Smooth muscle cell (in vitro differentiated cells): ENCODE results near the gene NFKBIB. TPM values are rescaled to one million over a fixed set of nuclear protein-coding genes. Genes with fewer than 3 reads are reported as not detected.
"Not testable (repeated sequence)": the region's sequence is repeated elsewhere in the genome, so short reads cannot be mapped to it uniquely, and the experiment has no call there.

Source experiments
- DNase-seq: peaks from one replicate; lab custom pipeline; 2025; ENCODE audit not compliant: unreplicated experiment; lab: John Stamatoyannopoulos, UW
- H2AFZ ChIP-seq: fragments of 200-600 bp; sonication (generic); 2 replicates; pipeline ENCODE4 v1.6.0; 2016; ENCODE audit warnings: antibody characterized with exemption, low read depth, mild to moderate bottlenecking
- H3F3A ChIP-seq: fragments of 200-600 bp; sonication (generic); 2 replicates; pipeline ENCODE4 v1.6.0; 2017; ENCODE audit warnings: antibody characterized with exemption, low read depth
- H3K27ac ChIP-seq: fragments of 200-600 bp; sonication (generic); 2 replicates; pipeline ENCODE4 v1.5.1; 2016; ENCODE audit warnings: low read depth, mild to moderate bottlenecking
- H3K27me3 ChIP-seq: fragments of 200-600 bp; sonication (generic); 2 replicates; pipeline ENCODE4 v1.6.1; 2016; ENCODE audit warnings: low read depth, mild to moderate bottlenecking
- H3K36me3 ChIP-seq: fragments of 200-600 bp; sonication (generic); 2 replicates; pipeline ENCODE4 v1.5.1; 2016; ENCODE audit warnings: low read depth
- H3K4me1 ChIP-seq: fragments of 200-600 bp; sonication (generic); 2 replicates; pipeline ENCODE4 v1.5.1; 2016; ENCODE audit warnings: low read depth
- H3K4me2 ChIP-seq: fragments of 200-600 bp; sonication (generic); 2 replicates; pipeline ENCODE4 v1.6.0; 2016; ENCODE audit warnings: mild to moderate bottlenecking
- H3K4me3 ChIP-seq: fragments of 200-600 bp; sonication (generic); 2 replicates; pipeline ENCODE4 v1.5.1; 2016; ENCODE audit warnings: mild to moderate bottlenecking
- H3K79me2 ChIP-seq: fragments of 200-600 bp; sonication (generic); 2 replicates; pipeline ENCODE4 v1.6.0; 2016; ENCODE audit warnings: low read depth, mild to moderate bottlenecking
- H3K9ac ChIP-seq: fragments of 200-600 bp; sonication (generic); 2 replicates; pipeline ENCODE4 v1.6.0; 2016; ENCODE audit warnings: low read depth
- H3K9me3 ChIP-seq: fragments of 200-600 bp; sonication (generic); replicated peaks from 2 replicates; pipeline ENCODE4 v1.5.1; 2016; ENCODE audit warnings: low read depth
- H4K20me1 ChIP-seq: fragments of 200-600 bp; sonication (generic); 2 replicates; pipeline ENCODE4 v1.6.0; 2016; ENCODE audit warnings: low read depth
- WGBS: methylation state at CpG from one replicate; pipeline ENCODE4 v1.1.7; 2016; ENCODE audit warnings: low lambda C conversion rate; 5-methylcytosine and 5-hydroxymethylcytosine counted together
- polyA plus RNA-seq: library from polyadenylated mRNA; unstranded; fragments of >200 nt; fragmentation: Nextera tagmentation; extraction: Ambion mirVana; gene quantifications from 2 replicates; pipeline ENCODE4 v1.2.1, GENCODE V29; 2016
- total RNA-seq: library from RNA; depleted of rRNA; stranded (reverse); fragments of >200 nt; gene quantifications from 2 replicates; pipeline ENCODE4 v1.2.3, GENCODE V29; 2014
- TF ChIP-seq, protein P1 (sequence below): fragments of 200-600 bp; sonication (generic); IDR thresholded peaks from 2 replicates; pipeline ENCODE4 v1.5.1; 2017; ENCODE audit warnings: borderline replicate concordance, mild to moderate bottlenecking, antibody characterized with exemption; ENCODE audit not compliant: insufficient read depth, poor library complexity, severe bottlenecking

The NFKBIB gene
- total and polyA plus RNA-seq, 2 experiments from 2014 or later = 10.9 to 19.2 TPM

DNA sequence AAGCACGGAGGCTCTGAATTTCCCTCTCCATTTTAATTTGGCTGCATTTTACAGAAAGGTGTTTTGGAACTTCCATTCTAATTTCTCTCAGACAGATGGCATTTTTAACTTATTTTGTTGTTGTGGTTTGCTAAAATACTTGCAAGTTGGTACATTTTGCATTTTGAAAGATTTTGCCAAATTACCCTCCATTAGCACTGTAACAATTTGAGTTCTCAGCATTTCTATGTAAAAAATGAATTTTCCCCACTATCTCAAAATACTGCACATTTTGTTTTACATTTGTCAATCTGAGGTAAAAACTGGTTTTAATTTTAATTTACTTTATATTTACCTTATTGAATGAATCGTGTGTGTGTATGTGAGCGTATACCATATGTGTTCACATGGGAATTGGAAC is 43.0 kb upstream of the NFKBIB start:
- TF ChIP-seq, protein P1, sequence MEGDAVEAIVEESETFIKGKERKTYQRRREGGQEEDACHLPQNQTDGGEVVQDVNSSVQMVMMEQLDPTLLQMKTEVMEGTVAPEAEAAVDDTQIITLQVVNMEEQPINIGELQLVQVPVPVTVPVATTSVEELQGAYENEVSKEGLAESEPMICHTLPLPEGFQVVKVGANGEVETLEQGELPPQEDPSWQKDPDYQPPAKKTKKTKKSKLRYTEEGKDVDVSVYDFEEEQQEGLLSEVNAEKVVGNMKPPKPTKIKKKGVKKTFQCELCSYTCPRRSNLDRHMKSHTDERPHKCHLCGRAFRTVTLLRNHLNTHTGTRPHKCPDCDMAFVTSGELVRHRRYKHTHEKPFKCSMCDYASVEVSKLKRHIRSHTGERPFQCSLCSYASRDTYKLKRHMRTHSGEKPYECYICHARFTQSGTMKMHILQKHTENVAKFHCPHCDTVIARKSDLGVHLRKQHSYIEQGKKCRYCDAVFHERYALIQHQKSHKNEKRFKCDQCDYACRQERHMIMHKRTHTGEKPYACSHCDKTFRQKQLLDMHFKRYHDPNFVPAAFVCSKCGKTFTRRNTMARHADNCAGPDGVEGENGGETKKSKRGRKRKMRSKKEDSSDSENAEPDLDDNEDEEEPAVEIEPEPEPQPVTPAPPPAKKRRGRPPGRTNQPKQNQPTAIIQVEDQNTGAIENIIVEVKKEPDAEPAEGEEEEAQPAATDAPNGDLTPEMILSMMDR = no peak
- Histone ChIP-seq H3K4me3 (no peak overlapping the region), H4K20me1 (no peaks in the 10 kb centered on the region), H3K79me2 (no peaks in the 10 kb centered on the region), H3K9me3 (no peaks in the 10 kb centered on the region), H3K27me3 (no peaks in the 10 kb centered on the region), H2AFZ (no peak overlapping the region), H3K9ac (no peak overlapping the region), H3K27ac (peak overlapping the region; percentile 19), H3F3A (no peaks in the 10 kb centered on the region), H3K36me3 (no peaks in the 10 kb centered on the region), H3K4me2 (no peak overlapping the region), H3K4me1 (peaks cover 12% of the 10 kb centered on the region)
- no peak for DNase-seq
- 98% methylated on average over 3 of the region's 3 CpGs for WGBS

DNA sequence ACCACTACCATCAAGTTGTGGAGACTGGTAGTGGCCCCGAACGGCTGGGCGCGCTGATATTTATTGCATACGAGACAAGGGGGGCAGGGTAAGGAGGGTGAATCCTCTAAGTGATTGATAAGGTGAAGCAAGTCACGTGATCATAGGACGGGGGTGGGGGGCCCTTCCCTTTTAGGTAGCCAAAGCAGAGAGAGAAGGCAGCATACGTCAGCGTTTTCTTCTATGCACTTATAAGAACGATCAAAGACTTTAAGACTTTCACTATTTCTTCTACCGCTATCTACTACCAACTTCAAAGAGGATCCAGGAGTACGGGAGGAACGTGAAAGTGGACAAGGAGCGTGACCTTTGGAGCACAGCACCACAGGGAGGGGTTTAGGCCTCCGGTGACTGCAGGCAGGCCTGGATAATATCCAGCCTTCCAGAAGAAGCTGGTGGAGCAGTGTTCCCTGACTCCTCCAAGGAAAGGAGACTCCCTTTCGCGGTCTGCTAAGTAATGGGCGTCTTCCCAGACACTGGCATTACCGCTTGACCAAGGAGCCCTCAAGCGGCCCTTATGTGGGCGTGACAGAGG is 40.1 kb upstream of the NFKBIB start:
- peaks cover 12% of the 10 kb centered on the region for H3K4me1 ChIP-seq
- not testable (repeated sequence) for H3K9ac ChIP-seq, DNase-seq, H3K27ac ChIP-seq, H3K9me3 ChIP-seq, H3K27me3 ChIP-seq, H3K4me2 ChIP-seq, H3F3A ChIP-seq, H2AFZ ChIP-seq, H3K79me2 ChIP-seq, H4K20me1 ChIP-seq, H3K4me3 ChIP-seq, H3K36me3 ChIP-seq
- 72% methylated on average over 21 of the region's 21 CpGs for WGBS

DNA sequence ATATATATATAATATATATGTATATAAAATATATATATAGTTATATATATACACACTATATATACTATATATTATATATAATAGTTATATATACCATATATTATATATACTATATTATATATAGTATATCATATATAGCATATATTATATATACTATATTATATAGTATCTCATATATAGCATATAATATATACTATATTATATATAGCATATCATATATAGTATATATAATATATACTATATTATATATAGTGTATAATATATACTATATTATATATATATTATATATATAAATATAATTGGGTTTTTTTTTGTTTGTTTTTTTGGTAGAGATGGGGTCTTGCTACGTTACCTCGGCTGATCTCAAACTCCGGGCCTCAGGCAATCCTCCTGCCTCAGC is 38.4 kb upstream of the NFKBIB start:
- Histone ChIP-seq H3K79me2 (no peaks in the 10 kb centered on the region), H3K27me3 (no peaks in the 10 kb centered on the region)
- 99% methylated on average over 3 of the region's 3 CpGs for WGBS

DNA sequence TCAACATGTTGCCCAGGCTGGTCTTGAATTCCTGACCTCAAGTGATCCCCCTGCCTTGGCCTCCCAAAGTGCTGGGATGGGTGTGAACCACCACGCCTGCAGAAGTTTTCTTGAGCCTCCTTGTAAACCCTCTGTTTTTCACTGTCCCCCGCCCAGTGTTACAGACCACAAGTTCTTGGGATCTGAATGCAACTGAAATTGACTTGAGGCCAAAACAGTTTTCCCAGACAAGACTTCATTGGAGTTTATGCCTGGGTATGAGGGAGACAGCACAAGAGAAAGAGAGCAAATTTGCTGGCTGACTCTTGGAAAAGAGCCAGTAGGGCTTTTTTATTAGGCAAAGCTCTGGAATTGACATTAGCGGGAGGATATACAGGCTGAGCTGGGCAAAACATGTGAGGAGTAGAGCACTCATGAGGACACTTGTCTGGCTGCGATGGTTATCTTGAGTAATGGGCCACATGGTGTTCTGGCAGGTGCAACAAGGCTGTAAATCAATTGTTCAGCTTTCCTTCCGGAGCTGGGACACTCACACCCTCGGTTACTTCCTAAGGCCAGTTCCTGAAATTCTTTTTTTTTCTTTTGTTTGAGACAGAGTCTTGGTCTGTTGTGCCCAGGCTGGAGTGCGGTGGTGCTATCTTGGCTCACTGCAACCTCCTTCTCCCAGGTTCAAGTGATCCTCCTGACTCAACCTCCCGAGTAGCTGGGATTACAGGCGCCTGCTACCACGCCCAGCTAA is 37.3 kb upstream of the NFKBIB start:
- H2AFZ ChIP-seq = no peak overlapping the region
- H3K9ac ChIP-seq = no peak overlapping the region
- no peak for DNase-seq
- TF ChIP-seq, protein P1 = no peak
- no peaks in the 10 kb centered on the region for H3K36me3 ChIP-seq
- peaks cover 12% of the 10 kb centered on the region for H3K4me1 ChIP-seq
- no peak overlapping the region for H3K4me2 ChIP-seq
- WGBS = 53% methylated on average over 10 of the region's 10 CpGs
- H3K27me3 ChIP-seq = no peaks in the 10 kb centered on the region
- no peaks in the 10 kb centered on the region for H3K9me3 ChIP-seq
- H4K20me1 ChIP-seq = no peaks in the 10 kb centered on the region
- no peak overlapping the region for H3K27ac ChIP-seq
- H3K4me3 ChIP-seq = no peak overlapping the region
- no peaks in the 10 kb centered on the region for H3F3A ChIP-seq
- H3K79me2 ChIP-seq = no peaks in the 10 kb centered on the region

More for the DNA sequence above, 38.4 kb upstream of the NFKBIB start:
- no peak overlapping the region for H3K4me3 ChIP-seq
- peaks cover 12% of the 10 kb centered on the region for H3K4me1 ChIP-seq
- H3K27ac ChIP-seq = no peak overlapping the region
- no peaks in the 10 kb centered on the region for H4K20me1 ChIP-seq
- H3K4me2 ChIP-seq = no peak overlapping the region
- H3F3A ChIP-seq = no peaks in the 10 kb centered on the region
- H3K9ac ChIP-seq = no peak overlapping the region
- no peaks in the 10 kb centered on the region for H3K9me3 ChIP-seq
- DNase-seq = no peak
- TF ChIP-seq, protein P1 = no peak
- H3K36me3 ChIP-seq = no peaks in the 10 kb centered on the region
- H2AFZ ChIP-seq = no peak overlapping the region
